HCT116 (cell line): ENCODE results near the gene ZCWPW1. TPM values are rescaled to one million over a fixed set of nuclear protein-coding genes. Genes with fewer than 3 reads are reported as not detected.

ENCODE experiments used
- ATAC-seq: fragments of 200-7000 bp; cut with Tn5 transposase; 2 replicates; pipeline ENCODE4 v1.9.1; 2020; ENCODE audit warnings: mild to moderate bottlenecking, moderate library complexity
- BruUV-seq: library from RNA; stranded (reverse); fragments of 400-500 nt; replicated peaks from 2 replicates; lab custom pipeline; 2021; lab: Mats Ljungman, UMichigan
- CTCF ChIA-PET: fragments of 300-600 bp; sonication (Branson Sonifier 250); formaldehyde crosslinking; loops from one replicate; lab custom pipeline; 2021; ENCODE audit warnings: antibody characterized with exemption; lab: Charles Lee
- POLR2A ChIA-PET: fragments of 300-600, 350-600 bp; sonication (Branson Sonifier 250); formaldehyde crosslinking; loops from one replicate; lab custom pipeline; 2021; ENCODE audit warnings: antibody characterized with exemption; lab: Charles Lee
- RAD21 ChIA-PET, 2 experiments: fragments of 300-600 bp; sonication (Branson Sonifier 250); formaldehyde crosslinking; loops; one replicate each; lab custom pipeline; 2023; ENCODE audit warnings: low total read pairs in 2 of 2; ENCODE audit not compliant: uncharacterized antibody in 2 of 2, unreplicated experiment in 2 of 2, low non-redundant PET in 1 of 2; lab: Charles Lee
- DNase-seq: peaks from one replicate; pipeline ENCODE4 v3.0.0-alpha.2; 2010; ENCODE audit warnings: low read depth, low spot score
- H2AFZ ChIP-seq: fragments of 200-600 bp; shearing (Covaris generic), sonication (generic); 2 replicates; pipeline ENCODE4 v1.6.1; 2017; ENCODE audit warnings: low read depth, mixed run types, mixed read lengths, antibody characterized with exemption, low read length; ENCODE audit not compliant: poor library complexity, severe bottlenecking
- H3K27ac ChIP-seq: 2 replicates; pipeline ENCODE4 v1.5.1; 2012; ENCODE audit warnings: low read depth, low read length
- H3K27me3 ChIP-seq: fragments of 200-600 bp; sonication (generic); 2 replicates; pipeline ENCODE4 v1.6.1; 2016; ENCODE audit warnings: mixed run types, low read length, mixed read lengths; ENCODE audit not compliant: insufficient read depth
- H3K36me3 ChIP-seq, 2 experiments: fragments of 200-500 bp in 1 of 2; fragments of 200-600 bp in 1 of 2; sonication (Bioruptor generic) in 1 of 2; sonication (generic) in 1 of 2; 2 replicates each; pipeline versions ENCODE4 v1.5.1 to v1.6.1; 2014 to 2016; ENCODE audit warnings: low read length in 2 of 2, inconsistent platforms in 1 of 2, mixed read lengths in 1 of 2, mixed run types in 1 of 2; ENCODE audit not compliant: insufficient read depth in 2 of 2, control insufficient read depth in 1 of 2
- H3K4me1 ChIP-seq, 2 experiments: fragments of 200-600 bp in 1 of 2; sonication (generic) in 1 of 2; 2 replicates each; pipeline versions ENCODE4 v1.5.1 to v1.6.1; 2012 to 2017; ENCODE audit warnings: low read length in 2 of 2, inconsistent platforms in 1 of 2, mild to moderate bottlenecking in 1 of 2, mixed read lengths in 1 of 2, mixed run types in 1 of 2, moderate library complexity in 1 of 2; ENCODE audit not compliant: insufficient read depth in 2 of 2, control insufficient read depth in 1 of 2
- H3K4me2 ChIP-seq: fragments of 200-600 bp; sonication (generic); 2 replicates; pipeline ENCODE4 v1.6.1; 2017; ENCODE audit warnings: mixed run types, low read length, mixed read lengths
- H3K4me3 ChIP-seq, 2 experiments: fragments of 200-600 bp in 1 of 2; sonication (generic) in 1 of 2; replicated peaks in 1 of 2; 2 replicates each; pipeline ENCODE4 v1.5.1; 2011 to 2016; ENCODE audit warnings: low read length in 2 of 2, control low read depth in 1 of 2, low read depth in 1 of 2, mild to moderate bottlenecking in 1 of 2, mixed read lengths in 1 of 2, mixed run types in 1 of 2
- H3K79me2 ChIP-seq: fragments of 200-600 bp; sonication (generic); 2 replicates; pipeline ENCODE4 v1.6.1; 2017; ENCODE audit warnings: mild to moderate bottlenecking, mixed run types, low read length, moderate library complexity, mixed read lengths; ENCODE audit not compliant: insufficient read depth
- H3K9ac ChIP-seq: fragments of 200-600 bp; sonication (generic); 2 replicates; pipeline ENCODE4 v1.6.1; 2016; ENCODE audit warnings: low read length, mixed read lengths
- H3K9me2 ChIP-seq: fragments of 200-600 bp; sonication (generic), shearing (Covaris generic); 2 replicates; pipeline ENCODE4 v1.6.1; 2017; ENCODE audit warnings: mixed run types, mild to moderate bottlenecking, moderate library complexity; ENCODE audit not compliant: insufficient read depth
- H3K9me3 ChIP-seq, 2 experiments: fragments of 200-500 bp in 1 of 2; fragments of 200-600 bp in 1 of 2; sonication (Bioruptor generic) in 1 of 2; sonication (generic) in 1 of 2; 2 replicates each; pipeline ENCODE4 v1.6.1; 2014 to 2017; ENCODE audit warnings: low read length in 2 of 2, mixed read lengths in 2 of 2, inconsistent platforms in 1 of 2, low read depth in 1 of 2, mild to moderate bottlenecking in 1 of 2, mixed run types in 1 of 2, moderate library complexity in 1 of 2; ENCODE audit not compliant: control insufficient read depth in 1 of 2, insufficient read depth in 1 of 2
- H4K20me1 ChIP-seq: fragments of 200-600 bp; sonication (generic), shearing (Covaris generic); 2 replicates; pipeline ENCODE4 v1.6.1; 2017; ENCODE audit warnings: mixed run types, mild to moderate bottlenecking, moderate library complexity; ENCODE audit not compliant: insufficient read depth
- CBX3 ChIP-seq: IDR thresholded peaks from 2 replicates; pipeline ENCODE4 v1.6.1; 2012; ENCODE audit warnings: low read depth
- CEBPB ChIP-seq: IDR thresholded peaks from 2 replicates; pipeline ENCODE4 v1.6.1; 2012; ENCODE audit warnings: low read depth
- EGR1 ChIP-seq: IDR thresholded peaks from 2 replicates; pipeline ENCODE4 v1.6.1; 2012; ENCODE audit warnings: low read depth
- ELF1 ChIP-seq: IDR thresholded peaks from 2 replicates; pipeline ENCODE4 v1.6.1; 2012; ENCODE audit warnings: low read depth, borderline replicate concordance
- EZH2 ChIP-seq: fragments of 200-600 bp; sonication (generic); IDR thresholded peaks from 2 replicates; pipeline ENCODE4 v1.6.1; 2017; ENCODE audit warnings: antibody characterized with exemption, mixed run types
- JUND ChIP-seq: IDR thresholded peaks from 2 replicates; pipeline ENCODE4 v1.6.1; 2012
- POLR2A ChIP-seq: IDR thresholded peaks from 2 replicates; pipeline ENCODE4 v1.7.0; 2011; ENCODE audit warnings: borderline replicate concordance; ENCODE audit not compliant: insufficient read depth, insufficient read length; ENCODE audit errors: extremely low read depth
- POLR2AphosphoS5 ChIP-seq: IDR thresholded peaks from 2 replicates; pipeline ENCODE4 v1.6.1; 2011; ENCODE audit warnings: mild to moderate bottlenecking, low read depth, low read length, moderate library complexity
- RAD21 ChIP-seq: IDR thresholded peaks from 2 replicates; pipeline ENCODE4 v1.6.1; 2012; ENCODE audit warnings: low read depth, mild to moderate bottlenecking
- SIN3A ChIP-seq: IDR thresholded peaks from 2 replicates; pipeline ENCODE4 v1.6.1; 2012; ENCODE audit warnings: low read depth
- SP1 ChIP-seq: IDR thresholded peaks from 2 replicates; pipeline ENCODE4 v1.6.1; 2012; ENCODE audit warnings: low read depth
- SRF ChIP-seq: IDR thresholded peaks from 2 replicates; pipeline ENCODE4 v1.6.1; 2012; ENCODE audit warnings: low read depth
- TCF7L2 ChIP-seq: IDR thresholded peaks from 2 replicates; pipeline ENCODE4 v1.7.0; 2011; ENCODE audit warnings: borderline replicate concordance, inconsistent platforms; ENCODE audit not compliant: insufficient read depth, insufficient read length; ENCODE audit errors: extremely low read depth
- ZFX ChIP-seq: fragments of 450-650 bp; IDR thresholded peaks from 2 replicates; pipeline ENCODE4 v1.6.1; 2017
- ZNF274 ChIP-seq: fragments of 200-500 bp; sonication (Bioruptor generic); IDR thresholded peaks from 2 replicates; pipeline ENCODE4 v1.6.1; 2014; ENCODE audit warnings: mild to moderate bottlenecking, low read depth, low read length, inconsistent platforms
- intact Hi-C: fragments of 100-400 bp; cut with micrococcal nuclease; formaldehyde crosslinking; loops from 2 replicates; pipeline ENCODE4 v1.10.0; 2022
- total RNA-seq: library from RNA; stranded (reverse); gene quantifications from one replicate; pipeline ENCODE4 v1.2.1, GENCODE V29; 2021; ENCODE audit not compliant: unreplicated experiment
- TF ChIP-seq, protein P1 (sequence below), 3 experiments: fragments of 200-600 bp in 1 of 3; sonication (generic) in 1 of 3; IDR thresholded peaks in 2 of 3; conservative IDR thresholded peaks in 1 of 3; 2 replicates each; pipeline ENCODE4 v1.5.1; 2012 to 2017; ENCODE audit warnings: low read depth in 2 of 3, low read length in 2 of 3, antibody characterized with exemption in 1 of 3, borderline replicate concordance in 1 of 3, control low read depth in 1 of 3, mild to moderate bottlenecking in 1 of 3, mixed read lengths in 1 of 3, mixed run types in 1 of 3, moderate library complexity in 1 of 3; ENCODE audit not compliant: insufficient read depth in 1 of 3
- TF ChIP-seq, protein P2 (sequence below): IDR thresholded peaks from 2 replicates; pipeline ENCODE4 v1.6.1; 2012; ENCODE audit warnings: low read depth
- TF ChIP-seq, protein P3 (sequence below): IDR thresholded peaks from 2 replicates; pipeline ENCODE4 v1.6.1; 2012
- TF ChIP-seq, protein P4 (sequence below): IDR thresholded peaks from 2 replicates; pipeline ENCODE4 v1.6.1; 2012

The ZCWPW1 gene
- total RNA-seq, 1 experiment from 2014 or later = 1.5 TPM

DNA sequence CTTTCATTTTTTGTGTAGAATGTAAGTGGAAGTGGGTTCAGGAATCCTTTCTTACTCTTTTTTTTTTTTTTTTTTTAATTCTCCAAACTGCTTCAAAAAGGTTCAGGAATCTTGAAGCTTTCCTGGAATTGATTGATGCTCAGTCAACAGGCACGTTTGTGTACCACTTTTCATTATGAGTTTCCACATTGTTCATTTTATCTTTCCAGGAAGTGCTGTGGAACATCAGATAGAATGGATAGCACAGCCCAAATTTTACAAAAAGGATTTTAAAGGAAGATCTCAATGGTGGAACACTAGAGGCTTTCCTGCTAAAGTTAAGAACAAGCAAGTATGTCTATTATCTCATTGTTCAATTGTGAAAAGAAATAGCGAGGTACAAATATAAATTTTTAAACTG lies 9.7 kb upstream of the ZCWPW1 start (continued):
- TF ChIP-seq ELF1 = no peak
- TF ChIP-seq CBX3 = no peak
- TF ChIP-seq EZH2 = no peak
- TF ChIP-seq, all 23 proteins: peak for 0

DNA sequence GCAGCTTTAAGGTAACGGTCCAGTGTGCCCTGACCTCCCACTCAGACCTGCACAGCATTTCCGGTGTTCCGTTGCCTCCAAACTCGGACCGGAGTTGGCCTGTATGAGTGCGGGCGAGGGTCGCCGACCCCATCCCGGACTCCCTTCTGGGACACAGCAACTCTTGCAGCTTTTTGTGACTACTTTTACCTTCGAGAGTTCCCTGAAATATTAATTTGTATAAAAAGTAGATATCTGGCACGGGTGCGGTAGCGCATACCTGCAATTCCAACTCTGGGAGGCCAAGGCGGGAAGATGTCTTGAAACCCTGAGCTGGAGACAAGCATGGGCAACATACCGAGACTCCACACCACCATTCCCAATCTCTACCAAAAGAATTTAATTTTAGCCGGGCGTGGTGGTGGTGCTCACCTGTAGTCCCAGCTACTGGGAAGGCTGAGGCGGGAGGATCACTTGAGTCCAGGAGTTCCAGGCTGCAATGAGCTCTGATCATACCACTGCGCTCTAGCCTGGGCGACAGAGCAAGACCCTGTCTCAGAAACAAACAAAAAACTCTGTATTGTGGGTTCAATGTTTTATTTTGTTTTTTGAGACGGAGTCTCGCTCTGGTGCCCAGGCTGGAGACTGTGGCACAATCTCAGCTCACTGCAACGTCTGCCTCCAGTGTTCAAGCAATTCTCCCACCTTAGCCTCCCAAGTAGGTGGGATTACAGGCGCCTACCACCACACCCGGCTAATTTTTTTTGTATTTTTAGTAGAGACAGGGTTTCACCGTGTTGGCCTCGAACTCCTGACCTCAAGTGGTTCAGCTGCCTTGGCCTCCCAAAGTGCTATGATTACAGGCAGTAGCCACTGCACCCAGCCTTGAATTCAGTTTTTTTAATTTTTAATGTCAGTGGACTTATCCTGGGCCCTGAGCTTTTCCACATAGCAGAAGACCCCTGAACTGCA lies 8.9 kb upstream of the ZCWPW1 start:
- TF ChIP-seq SP1 (no peak), SIN3A (no peak), ZFX (no peak), TCF7L2 (no peak), RAD21 (no peak), CEBPB (no peak), POLR2AphosphoS5 (no peak), EZH2 (no peak), ZNF274 (no peak), JUND (no peak), SRF (no peak), CBX3 (no peak), POLR2A (no peak), EGR1 (no peak), ELF1 (no peak)
- TF ChIP-seq, protein P1, sequence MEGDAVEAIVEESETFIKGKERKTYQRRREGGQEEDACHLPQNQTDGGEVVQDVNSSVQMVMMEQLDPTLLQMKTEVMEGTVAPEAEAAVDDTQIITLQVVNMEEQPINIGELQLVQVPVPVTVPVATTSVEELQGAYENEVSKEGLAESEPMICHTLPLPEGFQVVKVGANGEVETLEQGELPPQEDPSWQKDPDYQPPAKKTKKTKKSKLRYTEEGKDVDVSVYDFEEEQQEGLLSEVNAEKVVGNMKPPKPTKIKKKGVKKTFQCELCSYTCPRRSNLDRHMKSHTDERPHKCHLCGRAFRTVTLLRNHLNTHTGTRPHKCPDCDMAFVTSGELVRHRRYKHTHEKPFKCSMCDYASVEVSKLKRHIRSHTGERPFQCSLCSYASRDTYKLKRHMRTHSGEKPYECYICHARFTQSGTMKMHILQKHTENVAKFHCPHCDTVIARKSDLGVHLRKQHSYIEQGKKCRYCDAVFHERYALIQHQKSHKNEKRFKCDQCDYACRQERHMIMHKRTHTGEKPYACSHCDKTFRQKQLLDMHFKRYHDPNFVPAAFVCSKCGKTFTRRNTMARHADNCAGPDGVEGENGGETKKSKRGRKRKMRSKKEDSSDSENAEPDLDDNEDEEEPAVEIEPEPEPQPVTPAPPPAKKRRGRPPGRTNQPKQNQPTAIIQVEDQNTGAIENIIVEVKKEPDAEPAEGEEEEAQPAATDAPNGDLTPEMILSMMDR (IDR thresholded peaks at IDR 0.05 in 2 of 3, conservative IDR thresholded peaks at IDR 0.05 in 1 of 3; ENCODE audit: borderline replicate concordance in 1 of 3, insufficient read depth in 1 of 3, low read depth in 2 of 3, low read length in 2 of 3) = no peak
- TF ChIP-seq, protein P2, sequence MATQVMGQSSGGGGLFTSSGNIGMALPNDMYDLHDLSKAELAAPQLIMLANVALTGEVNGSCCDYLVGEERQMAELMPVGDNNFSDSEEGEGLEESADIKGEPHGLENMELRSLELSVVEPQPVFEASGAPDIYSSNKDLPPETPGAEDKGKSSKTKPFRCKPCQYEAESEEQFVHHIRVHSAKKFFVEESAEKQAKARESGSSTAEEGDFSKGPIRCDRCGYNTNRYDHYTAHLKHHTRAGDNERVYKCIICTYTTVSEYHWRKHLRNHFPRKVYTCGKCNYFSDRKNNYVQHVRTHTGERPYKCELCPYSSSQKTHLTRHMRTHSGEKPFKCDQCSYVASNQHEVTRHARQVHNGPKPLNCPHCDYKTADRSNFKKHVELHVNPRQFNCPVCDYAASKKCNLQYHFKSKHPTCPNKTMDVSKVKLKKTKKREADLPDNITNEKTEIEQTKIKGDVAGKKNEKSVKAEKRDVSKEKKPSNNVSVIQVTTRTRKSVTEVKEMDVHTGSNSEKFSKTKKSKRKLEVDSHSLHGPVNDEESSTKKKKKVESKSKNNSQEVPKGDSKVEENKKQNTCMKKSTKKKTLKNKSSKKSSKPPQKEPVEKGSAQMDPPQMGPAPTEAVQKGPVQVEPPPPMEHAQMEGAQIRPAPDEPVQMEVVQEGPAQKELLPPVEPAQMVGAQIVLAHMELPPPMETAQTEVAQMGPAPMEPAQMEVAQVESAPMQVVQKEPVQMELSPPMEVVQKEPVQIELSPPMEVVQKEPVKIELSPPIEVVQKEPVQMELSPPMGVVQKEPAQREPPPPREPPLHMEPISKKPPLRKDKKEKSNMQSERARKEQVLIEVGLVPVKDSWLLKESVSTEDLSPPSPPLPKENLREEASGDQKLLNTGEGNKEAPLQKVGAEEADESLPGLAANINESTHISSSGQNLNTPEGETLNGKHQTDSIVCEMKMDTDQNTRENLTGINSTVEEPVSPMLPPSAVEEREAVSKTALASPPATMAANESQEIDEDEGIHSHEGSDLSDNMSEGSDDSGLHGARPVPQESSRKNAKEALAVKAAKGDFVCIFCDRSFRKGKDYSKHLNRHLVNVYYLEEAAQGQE = no peak
- TF ChIP-seq, protein P3, sequence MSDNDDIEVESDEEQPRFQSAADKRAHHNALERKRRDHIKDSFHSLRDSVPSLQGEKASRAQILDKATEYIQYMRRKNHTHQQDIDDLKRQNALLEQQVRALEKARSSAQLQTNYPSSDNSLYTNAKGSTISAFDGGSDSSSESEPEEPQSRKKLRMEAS = no peak
- TF ChIP-seq, protein P4, sequence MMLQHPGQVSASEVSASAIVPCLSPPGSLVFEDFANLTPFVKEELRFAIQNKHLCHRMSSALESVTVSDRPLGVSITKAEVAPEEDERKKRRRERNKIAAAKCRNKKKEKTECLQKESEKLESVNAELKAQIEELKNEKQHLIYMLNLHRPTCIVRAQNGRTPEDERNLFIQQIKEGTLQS = no peak
- TF ChIP-seq, all 23 proteins: peak for 0
- H4K20me1 ChIP-seq = no peaks in the 10 kb centered on the region
- H3K27ac ChIP-seq = peak overlapping the region; percentile 99
- no peak overlapping the region for H2AFZ ChIP-seq
- peaks cover 5 to 26% of the 10 kb centered on the region in 2 experiments; a peak in 2 of 4 replicates for H3K36me3 ChIP-seq
- H3K27me3 ChIP-seq = no peaks in the 10 kb centered on the region
- ChIA-PET POLR2A (interaction anchor here (0.8 to 1.9 kb wide), 5 partner anchors 8 to 289 kb away, joined by 3 to 8 read pairs (median 3); partner anchors contain the start of genes FBXO24, LAMTOR4, LRCH4 and MEPCE), RAD21 (no interaction called here), CTCF (interaction anchor here (0.9 to 2.1 kb wide), 2 partner anchors 13 to 30 kb away, joined by 3 to 10 read pairs; no protein-coding TSS in a partner anchor)
- H3K9me3 ChIP-seq = no peaks in the 10 kb centered on the region
- H3K4me3 ChIP-seq = no peak overlapping the region
- no TSS peak for BruUV-seq
- DNase-seq (no peak), ATAC-seq (no peak)
- no peaks in the 10 kb centered on the region for H3K9me2 ChIP-seq
- peaks cover 2 to 38% of the 10 kb centered on the region in 2 experiments; a peak in 3 of 4 replicates for H3K4me1 ChIP-seq
- H3K79me2 ChIP-seq = peaks cover 34% of the 10 kb centered on the region
- intact Hi-C loops = no loop called here
- H3K4me2 ChIP-seq = peak overlapping the region; percentile 93
- peak overlapping the region; percentile 93; the same call in 1 of the 2 replicates for H3K9ac ChIP-seq
